ENCODE measurements around the gene CREG1.

The CREG1 gene

DNA sequence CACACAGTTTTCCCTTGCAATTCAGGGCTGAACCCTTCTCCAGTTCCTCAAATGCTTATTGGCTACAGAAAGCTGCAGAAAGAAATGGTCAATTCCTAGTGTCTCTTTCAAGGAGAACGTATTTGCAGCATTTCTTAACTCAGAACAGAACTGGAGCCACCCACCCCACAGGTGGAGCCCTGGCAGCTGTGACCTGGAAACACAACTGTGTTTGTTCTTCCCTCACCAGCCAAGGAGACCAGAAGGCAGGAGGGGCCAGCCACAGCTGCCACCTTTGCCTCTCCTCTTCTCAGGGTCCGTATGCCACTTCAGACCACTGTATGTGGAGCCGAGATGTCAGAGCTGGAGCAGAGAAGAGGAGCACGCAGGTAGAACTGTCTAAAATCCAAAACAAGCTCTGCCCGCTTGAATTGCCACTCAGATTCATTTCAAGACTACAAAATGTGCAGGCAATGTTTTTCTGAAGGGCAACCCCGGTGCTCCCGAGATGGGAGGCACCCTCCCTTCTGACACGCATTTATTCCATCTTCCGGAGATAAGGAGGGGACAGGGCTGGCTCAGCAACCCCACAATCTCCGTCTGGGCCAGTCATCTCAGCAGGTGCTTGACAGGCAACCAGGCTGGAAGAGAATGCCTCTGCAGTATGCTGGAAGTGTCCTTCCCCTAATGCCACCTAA, 51.9 kb downstream of the CREG1 start:
- TF ChIP-seq, protein P1, sequence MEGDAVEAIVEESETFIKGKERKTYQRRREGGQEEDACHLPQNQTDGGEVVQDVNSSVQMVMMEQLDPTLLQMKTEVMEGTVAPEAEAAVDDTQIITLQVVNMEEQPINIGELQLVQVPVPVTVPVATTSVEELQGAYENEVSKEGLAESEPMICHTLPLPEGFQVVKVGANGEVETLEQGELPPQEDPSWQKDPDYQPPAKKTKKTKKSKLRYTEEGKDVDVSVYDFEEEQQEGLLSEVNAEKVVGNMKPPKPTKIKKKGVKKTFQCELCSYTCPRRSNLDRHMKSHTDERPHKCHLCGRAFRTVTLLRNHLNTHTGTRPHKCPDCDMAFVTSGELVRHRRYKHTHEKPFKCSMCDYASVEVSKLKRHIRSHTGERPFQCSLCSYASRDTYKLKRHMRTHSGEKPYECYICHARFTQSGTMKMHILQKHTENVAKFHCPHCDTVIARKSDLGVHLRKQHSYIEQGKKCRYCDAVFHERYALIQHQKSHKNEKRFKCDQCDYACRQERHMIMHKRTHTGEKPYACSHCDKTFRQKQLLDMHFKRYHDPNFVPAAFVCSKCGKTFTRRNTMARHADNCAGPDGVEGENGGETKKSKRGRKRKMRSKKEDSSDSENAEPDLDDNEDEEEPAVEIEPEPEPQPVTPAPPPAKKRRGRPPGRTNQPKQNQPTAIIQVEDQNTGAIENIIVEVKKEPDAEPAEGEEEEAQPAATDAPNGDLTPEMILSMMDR (IDR thresholded peaks at IDR 0.05; ENCODE audit: low read depth, low read length), result no peak
- no peak overlapping the region for H3K4me3 ChIP-seq (ENCODE audit: low read depth, low read length)
- in situ Hi-C loops (cut with HindIII; ENCODE audit: low sequenced_read_pairs), result no loop called here
- no peak for DNase-seq (ENCODE audit: low read depth, low spot score)

- no peak for DNase-seq (ENCODE audit: low read depth, low spot score)
- TF ChIP-seq, protein P1 (IDR thresholded peaks at IDR 0.05; ENCODE audit: low read depth, low read length), result no peak
- in situ Hi-C loops (cut with HindIII; ENCODE audit: low sequenced_read_pairs), result no loop called here
- no peak overlapping the region for H3K4me3 ChIP-seq (ENCODE audit: low read depth, low read length)
These were observed 53.2 kb downstream of the CREG1 start for GRCh38 chr1:167500283-167500860.

DNA sequence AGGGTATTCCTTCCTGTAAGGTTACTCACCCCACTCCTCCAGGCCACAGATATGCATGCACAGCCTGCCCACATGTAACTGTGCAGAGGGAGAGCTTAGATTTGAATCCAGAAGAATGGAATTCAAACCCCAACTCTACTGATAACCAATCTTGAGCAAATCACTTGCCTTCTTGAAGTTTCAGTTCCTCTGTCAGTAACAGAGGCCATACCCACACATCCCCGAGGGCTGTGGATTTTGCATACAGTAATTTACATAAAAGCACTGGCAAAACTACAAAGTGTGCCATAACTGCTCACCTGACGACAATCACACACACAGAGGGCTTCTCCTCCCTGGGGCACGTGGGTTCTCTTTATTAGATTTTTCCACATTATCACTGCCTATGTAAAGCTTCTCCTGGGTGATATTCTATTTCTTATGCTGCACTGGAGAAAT, 53.9 kb downstream of the CREG1 start:
- TF ChIP-seq, protein P1 (IDR thresholded peaks at IDR 0.05; ENCODE audit: low read depth, low read length), result no peak
- in situ Hi-C loops (cut with HindIII; ENCODE audit: low sequenced_read_pairs), result no loop called here
- no peak for DNase-seq (ENCODE audit: low read depth, low spot score)
- H3K4me3 ChIP-seq (ENCODE audit: low read depth, low read length), result no peak overlapping the region

GRCh38 chr1:167499106-167499505, 54.5 kb downstream of the CREG1 start:
- no peak overlapping the region for H3K4me3 ChIP-seq (ENCODE audit: low read depth, low read length)
- TF ChIP-seq, protein P1 (IDR thresholded peaks at IDR 0.05; ENCODE audit: low read depth, low read length), result no peak
- no peak for DNase-seq (ENCODE audit: low read depth, low spot score)
- in situ Hi-C loops (cut with HindIII; ENCODE audit: low sequenced_read_pairs), result no loop called here

DNA sequence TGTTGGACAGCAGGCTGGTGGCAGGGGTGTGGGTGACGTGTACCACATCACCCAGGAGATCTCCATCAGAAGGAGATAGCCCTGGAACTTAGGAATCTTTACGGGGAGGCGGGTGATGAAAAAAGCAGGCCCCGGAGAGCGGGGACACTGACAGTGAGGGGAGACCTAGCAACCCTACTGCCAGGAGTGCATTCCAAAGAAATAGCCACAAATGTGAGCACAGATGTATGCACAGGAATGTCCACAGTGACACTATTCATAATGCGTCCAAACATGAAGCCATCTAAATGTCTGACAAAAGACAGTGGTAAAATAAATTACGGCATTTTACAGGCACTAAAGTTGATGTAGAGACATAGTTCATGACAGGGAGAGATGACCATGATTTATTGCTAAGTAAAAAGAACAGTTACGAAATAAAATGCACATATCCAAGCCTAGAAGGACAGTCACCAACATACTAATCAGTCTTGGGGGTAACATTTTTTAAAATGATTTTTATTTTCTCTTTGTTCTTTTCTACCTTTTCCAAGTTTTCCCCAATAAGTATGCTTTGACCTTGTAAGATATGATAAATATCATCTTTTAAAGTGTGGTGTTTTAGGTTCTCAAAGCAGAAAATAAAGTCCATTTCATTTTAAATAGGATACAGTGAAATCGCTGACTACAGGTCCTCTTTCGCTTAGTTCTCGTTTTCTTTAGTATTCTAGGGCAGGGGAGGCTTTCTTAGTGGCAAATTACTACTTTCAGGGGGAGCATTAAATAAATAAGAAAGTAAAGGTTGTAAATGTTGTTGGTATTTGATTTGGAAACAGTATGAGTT, 56.6 kb downstream of the CREG1 start:
- DNase-seq (ENCODE audit: low read depth, low spot score), result no peak
- TF ChIP-seq, protein P1 (IDR thresholded peaks at IDR 0.05; ENCODE audit: low read depth, low read length), result no peak
- in situ Hi-C loops (cut with HindIII; ENCODE audit: low sequenced_read_pairs), result no loop called here
- H3K4me3 ChIP-seq (ENCODE audit: low read depth, low read length), result no peak overlapping the region

- in situ Hi-C loops (cut with HindIII; ENCODE audit: low sequenced_read_pairs), result no loop called here
- TF ChIP-seq, protein P1 (IDR thresholded peaks at IDR 0.05; ENCODE audit: low read depth, low read length), result no peak
- no peak overlapping the region for H3K4me3 ChIP-seq (ENCODE audit: low read depth, low read length)
- DNase-seq (ENCODE audit: low read depth, low spot score), result no peak
These were observed 60.2 kb downstream of the CREG1 start for GRCh38 chr1:167493372-167493771.

All from astrocyte of the spinal cord (primary cell).